Thyroid gland (tissue), 4 donors: ENCODE data around the gene SMIM12.

Experiments used
- POLR2A ChIP-seq, 2 donors: fragments of 450-650 bp; IDR thresholded peaks; one replicate each; pipeline ENCODE4 v1.6.1; 2017; ENCODE audit warnings: antibody characterized with exemption in 2 of 2, mild to moderate bottlenecking in 2 of 2, moderate library complexity in 1 of 2
- TF ChIP-seq, protein P1 (sequence below), 6 experiments: fragments of 200-600 bp in 3 of 6; fragments of 450-650 bp in 3 of 6; sonication (generic) in 3 of 6; IDR thresholded peaks; one replicate each; pipeline ENCODE4 v1.5.1; 2016 to 2019; ENCODE audit warnings: antibody characterized with exemption in 6 of 6, mild to moderate bottlenecking in 2 of 6, inconsistent platforms in 1 of 6, moderate library complexity in 1 of 6

DNA sequence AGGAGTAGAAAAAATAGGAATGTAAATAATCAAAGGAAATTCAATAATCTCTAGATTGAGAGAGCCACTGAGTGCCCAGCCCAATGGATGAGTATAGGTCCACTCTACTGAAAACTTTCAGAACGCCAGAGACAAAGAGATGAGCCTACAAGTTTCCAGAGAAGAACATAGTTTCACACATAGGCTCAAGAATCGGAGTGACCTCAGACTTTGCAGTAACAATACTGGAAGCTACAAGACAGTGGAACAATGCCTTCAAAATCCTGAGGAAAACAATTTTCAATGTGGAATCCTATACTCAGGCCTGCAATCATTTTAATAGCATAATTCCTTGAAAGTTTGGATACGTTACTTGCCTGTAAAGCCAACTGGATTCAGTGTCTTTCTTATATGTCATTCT lies 55.8 kb downstream of the SMIM12 start:
- TF ChIP-seq POLR2A (IDR thresholded peaks at IDR 0.05), result no peak
- TF ChIP-seq, protein P1, sequence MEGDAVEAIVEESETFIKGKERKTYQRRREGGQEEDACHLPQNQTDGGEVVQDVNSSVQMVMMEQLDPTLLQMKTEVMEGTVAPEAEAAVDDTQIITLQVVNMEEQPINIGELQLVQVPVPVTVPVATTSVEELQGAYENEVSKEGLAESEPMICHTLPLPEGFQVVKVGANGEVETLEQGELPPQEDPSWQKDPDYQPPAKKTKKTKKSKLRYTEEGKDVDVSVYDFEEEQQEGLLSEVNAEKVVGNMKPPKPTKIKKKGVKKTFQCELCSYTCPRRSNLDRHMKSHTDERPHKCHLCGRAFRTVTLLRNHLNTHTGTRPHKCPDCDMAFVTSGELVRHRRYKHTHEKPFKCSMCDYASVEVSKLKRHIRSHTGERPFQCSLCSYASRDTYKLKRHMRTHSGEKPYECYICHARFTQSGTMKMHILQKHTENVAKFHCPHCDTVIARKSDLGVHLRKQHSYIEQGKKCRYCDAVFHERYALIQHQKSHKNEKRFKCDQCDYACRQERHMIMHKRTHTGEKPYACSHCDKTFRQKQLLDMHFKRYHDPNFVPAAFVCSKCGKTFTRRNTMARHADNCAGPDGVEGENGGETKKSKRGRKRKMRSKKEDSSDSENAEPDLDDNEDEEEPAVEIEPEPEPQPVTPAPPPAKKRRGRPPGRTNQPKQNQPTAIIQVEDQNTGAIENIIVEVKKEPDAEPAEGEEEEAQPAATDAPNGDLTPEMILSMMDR (IDR thresholded peaks at IDR 0.05), result no peak
